SK-N-SH (cell line): ENCODE results near the gene NT5DC3.

Experiments
- ELF1 ChIP-seq: IDR thresholded peaks from 2 replicates; pipeline ENCODE4 v1.4.0; 2012
- EP300 ChIP-seq, 2 experiments: IDR thresholded peaks; 2 replicates each; pipeline versions ENCODE4 v1.4.0 to v1.6.1; 2012; ENCODE audit warnings: borderline replicate concordance in 1 of 2, low read depth in 1 of 2, low read length in 1 of 2

GRCh38 chr12:103881261-103881660 is 40.2 kb upstream of the NT5DC3 start:
- TF ChIP-seq EP300 (IDR thresholded peaks at IDR 0.05; ENCODE audit: borderline replicate concordance in 1 of 2, low read depth in 1 of 2, low read length in 1 of 2) (no peak), ELF1 (no peak)
